H1 (cell line): ENCODE measurements around the gene OBSL1. TPM values are rescaled to one million over a fixed set of nuclear protein-coding genes. Genes with fewer than 3 reads are reported as not detected.

Experiments used
- BRCA1 ChIP-seq: IDR thresholded peaks from 2 replicates; pipeline ENCODE4 v1.6.1; 2012; ENCODE audit warnings: low read depth, low read length, improper control_type of control experiment
- CBX5 ChIP-seq: fragments of 300-800, 300-1000 bp; sonication (generic); IDR thresholded peaks from 2 replicates; pipeline ENCODE4 v1.7.1; 2016; ENCODE audit warnings: antibody characterized with exemption, low read length, low read depth
- CHD2 ChIP-seq: IDR thresholded peaks from 2 replicates; pipeline ENCODE4 v1.6.1; 2012; ENCODE audit warnings: low read length, improper control_type of control experiment
- CREB1 ChIP-seq: IDR thresholded peaks from 2 replicates; pipeline ENCODE4 v1.6.1; 2012; ENCODE audit warnings: inconsistent platforms
- CTBP2 ChIP-seq: IDR thresholded peaks from 2 replicates; pipeline ENCODE4 v1.7.0; 2011; ENCODE audit warnings: borderline replicate concordance, mild to moderate bottlenecking, moderate library complexity, mixed read lengths, low read length; ENCODE audit not compliant: insufficient read depth, insufficient read length
- EGR1 ChIP-seq: IDR thresholded peaks from 2 replicates; pipeline ENCODE4 v1.6.1; 2011; ENCODE audit warnings: low read depth, low read length, borderline replicate concordance
- JUN ChIP-seq: IDR thresholded peaks from 2 replicates; pipeline ENCODE4 v1.6.1; 2011; ENCODE audit warnings: low read depth, mild to moderate bottlenecking, improper control_type of control experiment, low read length
- KDM1A ChIP-seq: fragments of 200-600, 300-600 bp; sonication (generic); IDR thresholded peaks from 2 replicates; pipeline ENCODE4 v1.7.1; 2016; ENCODE audit warnings: mild to moderate bottlenecking, low read length, borderline replicate concordance
- KDM4A ChIP-seq: IDR thresholded peaks from one replicate; pipeline ENCODE4 v1.7.1; 2012; ENCODE audit warnings: low read depth, mild to moderate bottlenecking, moderate library complexity, low read length, inconsistent platforms; ENCODE audit not compliant: severe bottlenecking
- KDM5A ChIP-seq: fragments of 200-600 bp; IDR thresholded peaks from 2 replicates; pipeline ENCODE4 v1.7.1; 2012; ENCODE audit warnings: mild to moderate bottlenecking, low read length, inconsistent platforms, mixed read lengths
- NRF1 ChIP-seq: IDR thresholded peaks from 2 replicates; pipeline ENCODE4 v1.6.1; 2011; ENCODE audit warnings: mild to moderate bottlenecking, low read depth, low read length, improper control_type of control experiment
- PHF8 ChIP-seq: fragments of 200-600 bp; sonication (generic); conservative IDR thresholded peaks from 2 replicates; pipeline ENCODE4 v1.7.1; 2012; ENCODE audit warnings: low read depth, mild to moderate bottlenecking, inconsistent platforms, low read length, moderate library complexity
- POLR2A ChIP-seq, 2 experiments: IDR thresholded peaks; 1 replicate in 1 of 2; 2 replicates in 1 of 2; pipeline ENCODE4 v1.6.1; 2011; ENCODE audit warnings: low read depth in 2 of 2, low read length in 2 of 2, mild to moderate bottlenecking in 2 of 2; ENCODE audit errors: control extremely low read depth in 1 of 2
- RAD21 ChIP-seq, 2 experiments: IDR thresholded peaks in 1 of 2; conservative IDR thresholded peaks in 1 of 2; 2 replicates each; pipeline ENCODE4 v1.6.1; 2011; ENCODE audit warnings: low read depth in 2 of 2, low read length in 2 of 2, improper control_type of control experiment in 1 of 2, inconsistent platforms in 1 of 2, mild to moderate bottlenecking in 1 of 2, moderate library complexity in 1 of 2
- SIRT6 ChIP-seq: IDR thresholded peaks from one replicate; pipeline ENCODE4 v1.7.1; 2012; ENCODE audit warnings: low read length, inconsistent platforms
- SP4 ChIP-seq: IDR thresholded peaks from 2 replicates; pipeline ENCODE4 v1.6.1; 2012; ENCODE audit warnings: low read length, inconsistent platforms
- SUZ12 ChIP-seq: fragments of 200-600 bp; sonication (generic); IDR thresholded peaks from 2 replicates; pipeline ENCODE4 v1.6.1; 2012; ENCODE audit warnings: mild to moderate bottlenecking, inconsistent platforms, low read length, moderate library complexity, mixed read lengths
- TAF1 ChIP-seq: IDR thresholded peaks from 2 replicates; pipeline ENCODE4 v1.6.1; 2011; ENCODE audit warnings: mild to moderate bottlenecking, low read depth, low read length
- TAF7 ChIP-seq: optimal IDR thresholded peaks from 2 replicates; pipeline ENCODE3; 2011; ENCODE audit warnings: low read depth, mild to moderate bottlenecking, inconsistent platforms, low read length, moderate library complexity, borderline replicate concordance
- TCF12 ChIP-seq: IDR thresholded peaks from 2 replicates; pipeline ENCODE4 v1.6.1; 2011; ENCODE audit warnings: low read depth, mild to moderate bottlenecking, low read length
- YY1 ChIP-seq: IDR thresholded peaks from 2 replicates; pipeline ENCODE4 v1.6.1; 2011; ENCODE audit warnings: low read depth, mild to moderate bottlenecking, low read length
- polyA plus RNA-seq, 7 experiments: library from polyadenylated mRNA; depleted of rRNA in 3 of 7; stranded (reverse) in 5 of 7; unstranded in 2 of 7; fragments of >200 nt in 5 of 7; fragments of 200-250 nt in 2 of 7; gene quantifications; 1 replicate in 5 of 7; 2 replicates in 1 of 7; 4 replicates in 1 of 7; pipeline versions ENCODE4 v1.2.1 to v1.2.3, GENCODE V29; 2011 to 2013; ENCODE audit warnings: missing spikeins in 2 of 7, mixed read lengths in 2 of 7
- total RNA-seq: library from RNA; stranded (reverse); fragmentation: NEBNext Ultra II Directional; extraction: Animal tissue kit (Norgen Biotek cat#: 25700); gene quantifications from 2 replicates; pipeline ENCODE4 v1.2.1, GENCODE V29; 2021
- TF ChIP-seq, protein P1 (sequence below): IDR thresholded peaks from 2 replicates; pipeline ENCODE4 v1.6.1; 2011; ENCODE audit warnings: low read depth, mild to moderate bottlenecking, low read length; ENCODE audit not compliant: insufficient read depth
- TF ChIP-seq, protein P2 (sequence below): IDR thresholded peaks from 2 replicates; pipeline ENCODE4 v1.6.1; 2011; ENCODE audit warnings: low read length, improper control_type of control experiment

OBSL1 gene
- total and polyA plus RNA-seq, 2 of the 8 experiments (the other 6 are each of a cell fraction or from before 2014, with no cell fraction given): 116 to 127 TPM

DNA sequence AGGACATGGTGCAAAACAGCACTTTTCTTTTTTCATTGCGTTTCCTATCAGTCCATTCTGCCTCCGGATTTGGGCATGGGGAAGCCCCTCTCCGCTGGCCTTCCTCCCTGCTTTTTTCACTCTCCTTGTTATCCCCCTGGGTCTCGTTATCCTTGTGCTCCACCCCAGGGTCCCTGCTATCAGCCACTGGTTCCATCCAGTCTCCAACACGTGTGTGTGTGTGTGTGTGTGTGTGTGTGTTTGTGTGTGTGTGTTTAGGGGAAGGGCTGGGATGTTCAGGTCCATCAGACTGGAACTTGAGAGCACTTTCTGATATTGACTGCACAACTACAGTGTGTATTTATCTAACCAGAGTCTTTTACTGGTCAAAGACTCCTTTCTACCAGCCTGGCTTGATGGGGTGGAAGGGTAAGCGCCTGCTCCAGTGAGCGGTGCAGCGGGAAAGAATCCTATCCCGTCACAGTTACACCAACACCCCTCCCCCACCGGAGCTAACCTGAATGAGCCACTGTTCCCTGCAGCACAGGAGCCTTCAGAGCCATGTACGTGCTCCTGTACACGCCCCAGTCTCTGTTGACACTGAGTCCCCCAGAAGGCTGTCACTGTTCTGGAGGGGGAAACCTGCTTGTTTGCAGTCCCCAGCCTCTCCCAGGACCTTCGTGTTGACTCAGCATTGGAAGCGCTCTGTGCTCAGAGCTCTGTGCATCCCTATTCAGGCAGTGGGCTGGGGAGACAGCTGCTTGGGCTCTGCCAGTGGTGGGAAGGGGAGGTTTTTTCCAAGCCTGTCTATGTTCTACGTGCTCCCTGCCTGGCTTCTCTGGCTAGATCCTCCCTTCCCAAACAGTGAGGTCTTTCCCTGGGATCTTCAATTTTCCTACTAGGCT, 5.4 kb upstream of the OBSL1 start (continued):
- TF ChIP-seq, protein P1, sequence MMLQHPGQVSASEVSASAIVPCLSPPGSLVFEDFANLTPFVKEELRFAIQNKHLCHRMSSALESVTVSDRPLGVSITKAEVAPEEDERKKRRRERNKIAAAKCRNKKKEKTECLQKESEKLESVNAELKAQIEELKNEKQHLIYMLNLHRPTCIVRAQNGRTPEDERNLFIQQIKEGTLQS: no peak
- TF ChIP-seq JUN (no peak), CTBP2 (peak; percentile 64), KDM1A (no peak; the same call in 1 of the 2 replicates), SUZ12 (no peak), CBX5 (no peak), NRF1 (no peak), BRCA1 (no peak), SIRT6 (no peak), KDM5A (no peak), SP4 (no peak), CREB1 (peak; percentile 64), RAD21 (IDR thresholded peaks at IDR 0.05 in 1 of 2, conservative IDR thresholded peaks at IDR 0.05 in 1 of 2; ENCODE audit: low read depth in 2 of 2, low read length in 2 of 2) (no peak), TAF1 (0 out of 2 replicates have a peak, but pooled peaks have one; percentile 32), TAF7 (no peak), KDM4A (no peak), POLR2A (IDR thresholded peaks at IDR 0.05; ENCODE audit: control extremely low read depth in 1 of 2, low read depth in 2 of 2, low read length in 2 of 2) (peak in 1 of 2 experiments; percentile 38; a peak in 1 of 3 replicates), EGR1 (no peak), YY1 (no peak), CHD2 (no peak), PHF8 (no peak), TCF12 (no peak)
- TF ChIP-seq, protein P2, sequence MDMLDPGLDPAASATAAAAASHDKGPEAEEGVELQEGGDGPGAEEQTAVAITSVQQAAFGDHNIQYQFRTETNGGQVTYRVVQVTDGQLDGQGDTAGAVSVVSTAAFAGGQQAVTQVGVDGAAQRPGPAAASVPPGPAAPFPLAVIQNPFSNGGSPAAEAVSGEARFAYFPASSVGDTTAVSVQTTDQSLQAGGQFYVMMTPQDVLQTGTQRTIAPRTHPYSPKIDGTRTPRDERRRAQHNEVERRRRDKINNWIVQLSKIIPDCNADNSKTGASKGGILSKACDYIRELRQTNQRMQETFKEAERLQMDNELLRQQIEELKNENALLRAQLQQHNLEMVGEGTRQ: no peak
